SK-N-SH (cell line): ENCODE data around the gene JPH3. TPM values are rescaled to one million over a fixed set of nuclear protein-coding genes. Genes with fewer than 3 reads are reported as not detected.

Experiments used
- CTCF ChIA-PET: fragments of 300-600, 350-600 bp; formaldehyde crosslinking; extraction: SDS; loops from one replicate; lab custom pipeline; 2021; lab: Yijun Ruan, JAX
- POLR2A ChIA-PET: fragments of 350-600 bp; sonication (Branson Sonifier 250); formaldehyde crosslinking; extraction: SDS; loops from one replicate; lab custom pipeline; 2020; ENCODE audit warnings: antibody characterized with exemption, inconsistent platforms; lab: Yijun Ruan, JAX
- DNase-seq: peaks from one replicate; pipeline ENCODE4 v3.0.0; 2012
- H2AFZ ChIP-seq: fragments of 200-600 bp; sonication (generic); 2 replicates; pipeline ENCODE4 v1.8.1; 2016; ENCODE audit warnings: antibody characterized with exemption, mild to moderate bottlenecking, low read depth
- H3F3A ChIP-seq: fragments of 200-600 bp; sonication (generic); replicated peaks from 2 replicates; pipeline ENCODE3; 2016; ENCODE audit warnings: antibody characterized with exemption, mild to moderate bottlenecking; ENCODE audit not compliant: insufficient read depth
- H3K27ac ChIP-seq, 2 experiments: fragments of 200-500 bp in 1 of 2; fragments of 200-600 bp in 1 of 2; sonication (Bioruptor generic) in 1 of 2; sonication (generic), shearing (Covaris generic) in 1 of 2; 2 replicates each; pipeline versions ENCODE4 v1.5.1 to v1.6.1; 2014 to 2016; ENCODE audit warnings: low read depth in 2 of 2, inconsistent platforms in 1 of 2, low read length in 1 of 2, mild to moderate bottlenecking in 1 of 2, mixed read lengths in 1 of 2
- H3K27me3 ChIP-seq: fragments of 200-600 bp; sonication (generic), shearing (Covaris generic); 2 replicates; pipeline ENCODE4 v1.6.1; 2016; ENCODE audit warnings: mixed run types; ENCODE audit not compliant: insufficient read depth
- H3K36me3 ChIP-seq, 2 experiments: fragments of 200-500 bp in 1 of 2; fragments of 200-600 bp in 1 of 2; sonication (Bioruptor generic) in 1 of 2; sonication (generic) in 1 of 2; replicated peaks in 1 of 2; 2 replicates each; pipeline versions ENCODE3 to v1.5.1; 2014 to 2016; ENCODE audit warnings: low read length in 1 of 2, mild to moderate bottlenecking in 1 of 2; ENCODE audit not compliant: insufficient read depth in 2 of 2, control insufficient read depth in 1 of 2
- H3K4me1 ChIP-seq, 2 experiments: fragments of 200-500 bp in 1 of 2; fragments of 200-600 bp in 1 of 2; sonication (Bioruptor generic) in 1 of 2; sonication (generic), shearing (Covaris generic) in 1 of 2; 2 replicates each; pipeline versions ENCODE4 v1.5.1 to v1.6.1; 2014 to 2016; ENCODE audit warnings: low read depth in 1 of 2, low read length in 1 of 2, mixed run types in 1 of 2; ENCODE audit not compliant: insufficient read depth in 2 of 2, control insufficient read depth in 1 of 2
- H3K4me2 ChIP-seq: fragments of 200-600 bp; sonication (generic), shearing (Covaris generic); 2 replicates; pipeline ENCODE4 v1.6.1; 2017; ENCODE audit warnings: mixed run types
- H3K4me3 ChIP-seq, 2 experiments: fragments of 200-500 bp in 1 of 2; fragments of 200-600 bp in 1 of 2; sonication (Bioruptor generic) in 1 of 2; sonication (generic), shearing (Covaris generic) in 1 of 2; 2 replicates each; pipeline versions ENCODE4 v1.5.1 to v1.8.1; 2014 to 2016; ENCODE audit warnings: low read depth in 2 of 2, inconsistent platforms in 1 of 2, low read length in 1 of 2, mild to moderate bottlenecking in 1 of 2, mixed read lengths in 1 of 2, moderate library complexity in 1 of 2
- H3K79me2 ChIP-seq: fragments of 200-600 bp; sonication (generic); 2 replicates; pipeline ENCODE4 v1.8.1; 2017; ENCODE audit warnings: mild to moderate bottlenecking; ENCODE audit not compliant: insufficient read depth
- H3K9ac ChIP-seq: fragments of 200-600 bp; sonication (generic); 2 replicates; pipeline ENCODE4 v1.6.1; 2017; ENCODE audit warnings: mixed run types
- H3K9me2 ChIP-seq: fragments of 200-600 bp; sonication (generic); 2 replicates; pipeline ENCODE4 v1.6.1; 2017; ENCODE audit warnings: mixed run types
- H3K9me3 ChIP-seq: fragments of 200-600 bp; sonication (generic); 2 replicates; pipeline ENCODE4 v1.6.1; 2017; ENCODE audit warnings: mixed run types, mild to moderate bottlenecking, moderate library complexity
- H4K20me1 ChIP-seq: fragments of 200-600 bp; sonication (generic); 2 replicates; pipeline ENCODE4 v1.6.1; 2017; ENCODE audit warnings: mild to moderate bottlenecking, mixed run types; ENCODE audit not compliant: insufficient read depth
- ELF1 ChIP-seq: IDR thresholded peaks from 2 replicates; pipeline ENCODE4 v1.4.0; 2012
- EP300 ChIP-seq, 2 experiments: IDR thresholded peaks; 2 replicates each; pipeline versions ENCODE4 v1.4.0 to v1.6.1; 2012; ENCODE audit warnings: borderline replicate concordance in 1 of 2, low read depth in 1 of 2, low read length in 1 of 2
- FOXJ3 ChIP-seq: sonication (generic); formaldehyde crosslinking; IDR thresholded peaks from 2 replicates; pipeline ENCODE4 v1.5.1; 2020; ENCODE audit warnings: mild to moderate bottlenecking, missing genetic modification reagents
- FOXM1 ChIP-seq: IDR thresholded peaks from 2 replicates; pipeline ENCODE4 v1.4.0; 2012; ENCODE audit warnings: low read depth, mild to moderate bottlenecking
- GABPA ChIP-seq: IDR thresholded peaks from 2 replicates; pipeline ENCODE4 v1.4.0; 2012; ENCODE audit warnings: low read depth, mild to moderate bottlenecking
- GATA2 ChIP-seq: sonication (generic); formaldehyde crosslinking; IDR thresholded peaks from 2 replicates; pipeline ENCODE4 v1.5.0; 2020; ENCODE audit warnings: mild to moderate bottlenecking, missing genetic modification reagents
- IRF3 ChIP-seq: fragments of 150-350 bp; IDR thresholded peaks from 2 replicates; pipeline ENCODE4 v1.6.1; 2016; ENCODE audit warnings: mild to moderate bottlenecking, low read depth, low read length
- JUND ChIP-seq: IDR thresholded peaks from 2 replicates; pipeline ENCODE4 v1.4.0; 2012
- MEF2A ChIP-seq: IDR thresholded peaks from 2 replicates; pipeline ENCODE4 v1.4.0; 2012; ENCODE audit warnings: low read depth, borderline replicate concordance
- MXI1 ChIP-seq: IDR thresholded peaks from 2 replicates; pipeline ENCODE4 v1.6.1; 2012; ENCODE audit warnings: mild to moderate bottlenecking, low read depth, low read length, improper control_type of control experiment
- NFIC ChIP-seq: IDR thresholded peaks from 2 replicates; pipeline ENCODE4 v1.4.0; 2012; ENCODE audit warnings: borderline replicate concordance
- POLR2AphosphoS5 ChIP-seq: IDR thresholded peaks from 2 replicates; pipeline ENCODE4 v1.6.1; 2012; ENCODE audit warnings: low read depth, low read length
- RCOR1 ChIP-seq: fragments of 150-350 bp; IDR thresholded peaks from 2 replicates; pipeline ENCODE4 v1.6.1; 2017; ENCODE audit warnings: antibody characterized with exemption, low read length
- SMC3 ChIP-seq: IDR thresholded peaks from 2 replicates; pipeline ENCODE4 v1.6.1; 2012; ENCODE audit warnings: low read depth, low read length, improper control_type of control experiment
- TAF1 ChIP-seq: IDR thresholded peaks from 2 replicates; pipeline ENCODE4 v1.6.1; 2012; ENCODE audit warnings: low read depth, mild to moderate bottlenecking, low read length, moderate library complexity, borderline replicate concordance
- TCF12 ChIP-seq: IDR thresholded peaks from 2 replicates; pipeline ENCODE4 v1.4.0; 2012
- USF1 ChIP-seq: IDR thresholded peaks from 2 replicates; pipeline ENCODE4 v1.4.0; 2012; ENCODE audit warnings: low read depth, borderline replicate concordance
- YY1 ChIP-seq: IDR thresholded peaks from 2 replicates; pipeline ENCODE4 v1.4.0; 2012; ENCODE audit warnings: low read depth, mild to moderate bottlenecking
- WGBS: methylation state at CpG from one replicate; pipeline ENCODE4 v1.1.6; 2017; ENCODE audit warnings: low lambda C conversion rate; 5-methylcytosine and 5-hydroxymethylcytosine counted together
- polyA plus RNA-seq, 3 experiments: library from polyadenylated mRNA; depleted of rRNA; stranded (reverse); fragments of >200 nt; gene quantifications; 2 replicates each; pipeline ENCODE4 v1.2.3, GENCODE V29; 2012

JPH3 gene
- polyA plus RNA-seq, 1 of the 3 experiments (the other 2 are of a cell fraction): 0.25 TPM

- 0 out of 2 replicates have a peak, but pooled peaks cover 4% of the 10 kb centered on the region for H3K9me3 ChIP-seq
- TF ChIP-seq NFIC: no peak
- TF ChIP-seq MEF2A: no peak
- no peak for TF ChIP-seq RCOR1
- no peak for TF ChIP-seq IRF3
- no peak for TF ChIP-seq GABPA
- no peak for TF ChIP-seq TCF12
- no peak for TF ChIP-seq SMC3
- TF ChIP-seq EP300 (IDR thresholded peaks at IDR 0.05; ENCODE audit: borderline replicate concordance in 1 of 2, low read depth in 1 of 2, low read length in 1 of 2): no peak
- no peak for TF ChIP-seq JUND
- no peak for TF ChIP-seq YY1
- ChIA-PET POLR2A (no interaction called here), CTCF (interaction anchor here (1.3 to 6.6 kb wide), 3 partner anchors 8 to 38 kb away, joined by 3 to 81 read pairs (median 8); no protein-coding TSS in a partner anchor)
- H3K9ac ChIP-seq: no peak overlapping the region
- H3K27ac ChIP-seq: no peak overlapping the region
- H3K9me2 ChIP-seq: no peaks in the 10 kb centered on the region
- no peak overlapping the region for H3K4me2 ChIP-seq
- no peaks in the 10 kb centered on the region; the same call in 1 of the 2 replicates for H3K27me3 ChIP-seq
- no peaks in the 10 kb centered on the region for H3F3A ChIP-seq
- no peaks in the 10 kb centered on the region for H3K36me3 ChIP-seq
- no peak overlapping the region for H2AFZ ChIP-seq
- no peak overlapping the region for H3K4me3 ChIP-seq
- H4K20me1 ChIP-seq: no peaks in the 10 kb centered on the region
- H3K4me1 ChIP-seq: no peaks in the 10 kb centered on the region
- no peak for DNase-seq
- H3K79me2 ChIP-seq: no peaks in the 10 kb centered on the region
- 31% methylated on average over 4 of the region's 6 CpGs for WGBS
Measured at GRCh38 chr16:87626905-87627304, 24.6 kb downstream of the JPH3 start.

- H3K36me3 ChIP-seq: no peaks in the 10 kb centered on the region
- H3F3A ChIP-seq: no peaks in the 10 kb centered on the region
- no peaks in the 10 kb centered on the region for H3K4me1 ChIP-seq
- CTCF ChIA-PET: interaction anchor here (0.7 to 6.6 kb wide), 5 partner anchors 7 to 39 kb away, joined by 3 to 81 read pairs (median 3); no protein-coding TSS in a partner anchor
- H3K27me3 ChIP-seq: no peaks in the 10 kb centered on the region; the same call in 1 of the 2 replicates
- no peak overlapping the region for H3K4me3 ChIP-seq
- H4K20me1 ChIP-seq: no peaks in the 10 kb centered on the region
- H3K9me2 ChIP-seq: no peaks in the 10 kb centered on the region
- no peak overlapping the region for H3K4me2 ChIP-seq
- 0 out of 2 replicates have a peak, but pooled peaks cover 4% of the 10 kb centered on the region for H3K9me3 ChIP-seq
- TF ChIP-seq MEF2A (no peak), FOXJ3 (no peak), ELF1 (no peak), JUND (no peak), GATA2 (CRISPR knock-in tag) (no peak), SMC3 (no peak), YY1 (no peak), FOXM1 (no peak), POLR2AphosphoS5 (no peak), TCF12 (no peak), TAF1 (no peak), MXI1 (no peak), USF1 (no peak)
- TF ChIP-seq, all 33 proteins: peak for 0
- POLR2A ChIA-PET: no interaction called here
- Histone ChIP-seq H3K27ac (no peak overlapping the region), H2AFZ (no peak overlapping the region), H3K79me2 (no peaks in the 10 kb centered on the region), H3K9ac (no peak overlapping the region)
- WGBS: 39% methylated on average over 4 of the region's 14 CpGs
- no peak for DNase-seq
Measured at GRCh38 chr16:87627542-87628245, 25.4 kb downstream of the JPH3 start.
